K562 (cell line): ENCODE data around the gene GPR15. TPM values are rescaled to one million over a fixed set of nuclear protein-coding genes. Genes with fewer than 3 reads are reported as not detected.
A peak's percentile ranks its signal among the peaks of the same experiment; 100 is the strongest.

Experiments
- ADNP ChIP-seq: fragments of 200-800 bp; sonication (Bioruptor generic); IDR thresholded peaks from 2 replicates; pipeline ENCODE4 v1.6.1; 2016; ENCODE audit warnings: missing genetic modification characterization, missing compliant biosample characterization
- ATF4 ChIP-seq: fragments of 450-650 bp; formaldehyde crosslinking; IDR thresholded peaks from 2 replicates; pipeline ENCODE4 v1.4.0; 2022; ENCODE audit warnings: mild to moderate bottlenecking, moderate library complexity
- CHAMP1 ChIP-seq: fragments of 450-650 bp; IDR thresholded peaks from 2 replicates; pipeline ENCODE4 v1.6.1; 2016; ENCODE audit warnings: mild to moderate bottlenecking
- CREB1 ChIP-seq, 2 experiments: sonication (generic) in 1 of 2; formaldehyde crosslinking in 1 of 2; IDR thresholded peaks; 2 replicates each; pipeline versions ENCODE4 v1.6.1 to v1.8.0; 2012 to 2022; ENCODE audit warnings: inconsistent platforms in 1 of 2, mild to moderate bottlenecking in 1 of 2, missing genetic modification reagents in 1 of 2, moderate library complexity in 1 of 2
- CTCFL ChIP-seq: IDR thresholded peaks from 2 replicates; pipeline ENCODE4 v1.6.1; 2011; ENCODE audit warnings: borderline replicate concordance, low read depth, mild to moderate bottlenecking, moderate library complexity, low read length; ENCODE audit not compliant: insufficient read depth, poor library complexity, severe bottlenecking
- E2F5 ChIP-seq: sonication (generic); formaldehyde crosslinking; IDR thresholded peaks from 2 replicates; pipeline ENCODE4 v1.8.0; 2022; ENCODE audit warnings: mild to moderate bottlenecking, missing genetic modification reagents
- ETS1 ChIP-seq: conservative IDR thresholded peaks from 2 replicates; pipeline ENCODE4 v1.6.1; 2011; ENCODE audit warnings: low read depth, mild to moderate bottlenecking, low read length; ENCODE audit not compliant: control insufficient read depth
- LCOR ChIP-seq: sonication (generic); formaldehyde crosslinking; IDR thresholded peaks from 2 replicates; pipeline ENCODE4 v1.8.0; 2022; ENCODE audit warnings: mild to moderate bottlenecking, missing genetic modification reagents
- NFE2 ChIP-seq: IDR thresholded peaks from 2 replicates; pipeline ENCODE4 v1.6.1; 2014; ENCODE audit warnings: antibody characterized with exemption, low read depth
- POLR3G ChIP-seq: IDR thresholded peaks from 2 replicates; pipeline ENCODE4 v1.6.1; 2011; ENCODE audit not compliant: insufficient read length, insufficient replicate concordance; ENCODE audit errors: extremely low read depth
- RB1 ChIP-seq: fragments of 450-650 bp; IDR thresholded peaks from 2 replicates; pipeline ENCODE4 v1.6.1; 2017; ENCODE audit warnings: low read depth, mild to moderate bottlenecking
- SETDB1 ChIP-seq: IDR thresholded peaks from one replicate; pipeline ENCODE4 v1.6.1; 2012; ENCODE audit warnings: low read length, control low read depth, inconsistent platforms
- ZBTB9 ChIP-seq: fragments of 450-650 bp; formaldehyde crosslinking; IDR thresholded peaks from 2 replicates; pipeline ENCODE4 v1.4.0; 2020; ENCODE audit warnings: mild to moderate bottlenecking, moderate library complexity
- ZC3H4 ChIP-seq: sonication (generic); formaldehyde crosslinking; IDR thresholded peaks from 2 replicates; pipeline ENCODE4 v1.9.0; 2021; ENCODE audit warnings: missing genetic modification reagents, borderline replicate concordance
- ZFP91 ChIP-seq: sonication (generic); formaldehyde crosslinking; IDR thresholded peaks from 2 replicates; pipeline ENCODE4 v1.8.0; 2022; ENCODE audit warnings: mild to moderate bottlenecking, missing genetic modification reagents
- polyA plus RNA-seq, 8 experiments: library from polyadenylated mRNA; depleted of rRNA in 4 of 8; stranded (reverse) in 5 of 8; unstranded in 3 of 8; fragments of >200 nt; fragmentation: Nextera tagmentation in 2 of 8; fragmentation: Illumina TruSeq in 1 of 8; extraction: Ambion mirVana in 2 of 8; extraction: Trizol in 1 of 8; gene quantifications; 2 replicates each; pipeline versions ENCODE4 v1.2.1 to v1.2.3, GENCODE V29; 2011 to 2014; ENCODE audit warnings: inconsistent platforms in 1 of 8, missing spikeins in 1 of 8
- total RNA-seq, 7 experiments: library from RNA; depleted of rRNA in 6 of 7; stranded (reverse); fragments of >200 nt in 6 of 7; fragmentation: Illumina TruSeq in 2 of 7; extraction: Trizol in 2 of 7; gene quantifications; 2 replicates each; pipeline versions ENCODE4 v1.2.1 to v1.2.3, GENCODE V29; 2011 to 2021; ENCODE audit warnings: low replicate concordance in 1 of 7

Gene GPR15
- total and polyA plus RNA-seq, 9 of the 15 experiments (the other 6 are each of a cell fraction or from before 2014, with no cell fraction given): 0.13 TPM; not detected in 8

- TF ChIP-seq E2F5 (CRISPR knock-in tag) (no peak), ADNP (no peak), SETDB1 (no peak), CHAMP1 (no peak), NFE2 (no peak), ATF4 (CRISPR knock-in tag) (no peak), CREB1 (IDR thresholded peaks at IDR 0.05) (peak; percentile 72), CREB1 (CRISPR knock-in tag; IDR thresholded peaks at IDR 0.05) (no peak), ZBTB9 (CRISPR knock-in tag) (no peak), ETS1 (peak; percentile 93), LCOR (CRISPR knock-in tag) (no peak), ZC3H4 (no peak), ZFP91 (CRISPR knock-in tag) (no peak), POLR3G (no peak), CTCFL (no peak), RB1 (peak; percentile 35; the same call in 1 of the 2 replicates)
Observed at GRCh38 chr3:98522544-98523281, 9.1 kb upstream of the GPR15 start, which contains the start of gene CLDND1 (continued).
